HEK293 (cell line): ENCODE data around the gene CCT8L2.
"Not testable (repeated sequence)": the region's sequence is repeated elsewhere in the genome, so short reads cannot be mapped to it uniquely, and the experiment has no call there.

Source experiments
- CTCF ChIA-PET: fragments of 350-600 bp; formaldehyde crosslinking; extraction: SDS; loops from one replicate; lab custom pipeline; 2021; ENCODE audit warnings: antibody characterized with exemption; lab: Yijun Ruan, JAX
- POLR2A ChIA-PET: fragments of 300-600 bp; formaldehyde crosslinking; extraction: SDS; loops from one replicate; lab custom pipeline; 2020; ENCODE audit warnings: antibody characterized with exemption, inconsistent platforms; lab: Yijun Ruan, JAX
- H3K27ac ChIP-seq: fragments of 200-500 bp; sonication (Bioruptor generic); 2 replicates; pipeline ENCODE4 v1.5.1; 2014; ENCODE audit warnings: low read depth, low read length, control low read depth, inconsistent platforms; ENCODE audit errors: extremely low read depth
- H3K36me3 ChIP-seq, 2 experiments: fragments of 200-500 bp in 1 of 2; sonication (Bioruptor generic) in 1 of 2; 1 replicate in 1 of 2; 2 replicates in 1 of 2; pipeline ENCODE4 v1.5.1; 2014 to 2017; ENCODE audit warnings: inconsistent platforms in 2 of 2, low read length in 2 of 2; ENCODE audit not compliant: control insufficient read depth in 2 of 2, insufficient read depth in 1 of 2
- H3K4me1 ChIP-seq: fragments of 200-500 bp; sonication (Bioruptor generic); 2 replicates; pipeline ENCODE4 v1.5.1; 2014; ENCODE audit warnings: mild to moderate bottlenecking, low read length, inconsistent platforms; ENCODE audit not compliant: control insufficient read depth, insufficient read depth
- H3K4me3 ChIP-seq: 2 replicates; pipeline ENCODE4 v1.5.1; 2011; ENCODE audit warnings: low read depth, mild to moderate bottlenecking, control low read depth, low read length, moderate library complexity
- H3K9me3 ChIP-seq: fragments of 200-500 bp; sonication (Bioruptor generic); 2 replicates; pipeline ENCODE4 v1.5.1; 2014; ENCODE audit warnings: low read depth, low read length, inconsistent platforms; ENCODE audit not compliant: control insufficient read depth, insufficient read depth
- GLI2 ChIP-seq: fragments of 450-650 bp; formaldehyde crosslinking; IDR thresholded peaks from 2 replicates; pipeline ENCODE4; 2017; ENCODE audit warnings: missing biosample characterization, missing genetic modification characterization, low read depth, borderline replicate concordance
- GLIS1 ChIP-seq: fragments of 450-650 bp; formaldehyde crosslinking; IDR thresholded peaks from 2 replicates; pipeline ENCODE4 v1.5.1; 2016; ENCODE audit warnings: missing biosample characterization, missing genetic modification characterization
- GLIS2 ChIP-seq: fragments of 450-650 bp; formaldehyde crosslinking; IDR thresholded peaks from 2 replicates; pipeline ENCODE4 v1.5.1; 2016; ENCODE audit warnings: missing biosample characterization, missing genetic modification characterization
- KLF1 ChIP-seq: fragments of 450-650 bp; formaldehyde crosslinking; IDR thresholded peaks from 2 replicates; pipeline ENCODE4 v1.5.1; 2016; ENCODE audit warnings: missing biosample characterization, missing genetic modification characterization
- SCRT1 ChIP-seq: fragments of 450-650 bp; formaldehyde crosslinking; IDR thresholded peaks from 2 replicates; pipeline ENCODE4 v1.5.1; 2016; ENCODE audit warnings: missing biosample characterization, missing genetic modification characterization, borderline replicate concordance
- SP7 ChIP-seq: fragments of 450-650 bp; formaldehyde crosslinking; IDR thresholded peaks from 2 replicates; pipeline ENCODE4 v1.5.1; 2016; ENCODE audit warnings: missing biosample characterization, missing genetic modification characterization
- WT1 ChIP-seq: fragments of 450-650 bp; formaldehyde crosslinking; IDR thresholded peaks from 2 replicates; pipeline ENCODE4 v1.5.1; 2016; ENCODE audit warnings: missing biosample characterization, missing genetic modification characterization
- ZBTB17 ChIP-seq: fragments of 450-650 bp; formaldehyde crosslinking; IDR thresholded peaks from 2 replicates; pipeline ENCODE4 v1.5.1; 2016; ENCODE audit warnings: missing biosample characterization, missing genetic modification characterization
- ZNF184 ChIP-seq: fragments of 450-650 bp; IDR thresholded peaks from 2 replicates; pipeline ENCODE4 v1.5.1; 2018; ENCODE audit warnings: missing biosample characterization, mild to moderate bottlenecking, missing genetic modification characterization
- ZNF211 ChIP-seq: fragments of 450-650 bp; formaldehyde crosslinking; IDR thresholded peaks from 2 replicates; pipeline ENCODE4 v1.5.1; 2016; ENCODE audit warnings: low read depth, missing biosample characterization, missing genetic modification characterization
- ZNF274 ChIP-seq, 2 experiments: fragments of 200-500 bp in 1 of 2; fragments of 450-650 bp in 1 of 2; sonication (Bioruptor generic) in 1 of 2; formaldehyde crosslinking in 1 of 2; IDR thresholded peaks; 2 replicates each; pipeline versions ENCODE4 v1.5.1 to v1.6.1; 2014 to 2016; ENCODE audit warnings: borderline replicate concordance in 1 of 2, inconsistent platforms in 1 of 2, low read length in 1 of 2, missing biosample characterization in 1 of 2, missing genetic modification characterization in 1 of 2
- ZNF302 ChIP-seq: fragments of 450-650 bp; formaldehyde crosslinking; IDR thresholded peaks from 2 replicates; pipeline ENCODE4 v1.5.1; 2016; ENCODE audit warnings: missing biosample characterization, missing genetic modification characterization, low read depth
- ZNF423 ChIP-seq: fragments of 450-650 bp; formaldehyde crosslinking; IDR thresholded peaks from 2 replicates; pipeline ENCODE4 v1.5.1; 2016; ENCODE audit warnings: missing biosample characterization, missing genetic modification characterization
- ZNF560 ChIP-seq: fragments of 450-650 bp; formaldehyde crosslinking; IDR thresholded peaks from 2 replicates; pipeline ENCODE4 v1.5.1; 2017; ENCODE audit warnings: missing biosample characterization, missing genetic modification characterization, borderline replicate concordance
- ZNF658 ChIP-seq: fragments of 450-650 bp; formaldehyde crosslinking; IDR thresholded peaks from 2 replicates; pipeline ENCODE4; 2016; ENCODE audit warnings: missing biosample characterization, missing genetic modification characterization
- TF ChIP-seq, protein P1 (sequence below): fragments of 450-650 bp; formaldehyde crosslinking; IDR thresholded peaks from 2 replicates; pipeline ENCODE4 v1.5.1; 2016; ENCODE audit warnings: missing biosample characterization, missing genetic modification characterization
- TF ChIP-seq, protein P2 (sequence below): fragments of 450-650 bp; IDR thresholded peaks from 2 replicates; pipeline ENCODE4 v1.5.1; 2018; ENCODE audit warnings: missing biosample characterization, mild to moderate bottlenecking, missing genetic modification characterization
- TF ChIP-seq, protein P3 (sequence below): fragments of 450-650 bp; formaldehyde crosslinking; IDR thresholded peaks from 2 replicates; pipeline ENCODE4 v1.5.1; 2016; ENCODE audit warnings: missing biosample characterization, missing genetic modification characterization
- TF ChIP-seq, protein P4 (sequence below): fragments of 450-650 bp; formaldehyde crosslinking; IDR thresholded peaks from 2 replicates; pipeline ENCODE4 v1.5.1; 2016; ENCODE audit warnings: missing biosample characterization, missing genetic modification characterization
- TF ChIP-seq, protein P5 (sequence below): fragments of 450-650 bp; IDR thresholded peaks from 2 replicates; pipeline ENCODE4 v1.5.1; 2018; ENCODE audit warnings: missing biosample characterization, missing genetic modification characterization

Gene CCT8L2

DNA sequence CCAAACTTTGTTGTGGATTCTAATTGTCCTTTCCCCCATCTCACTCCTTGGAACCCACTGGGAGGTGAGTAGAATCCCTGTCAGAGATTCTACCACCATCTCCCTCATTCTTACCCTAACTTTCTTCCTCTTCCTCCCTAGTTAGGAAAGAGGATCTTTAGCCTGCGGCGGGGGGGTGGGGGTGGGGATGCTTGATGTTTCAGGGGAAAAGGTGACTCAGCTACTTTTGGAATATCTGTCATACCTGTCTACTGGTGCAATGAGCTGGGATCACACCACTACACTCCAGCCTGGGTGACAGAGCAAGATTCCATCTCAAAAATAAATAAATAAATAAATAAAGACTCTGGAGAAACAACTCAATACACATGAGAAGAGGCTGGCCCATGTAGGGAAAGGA lies 6.4 kb downstream of the CCT8L2 start (continued):
- TF ChIP-seq, protein P1, sequence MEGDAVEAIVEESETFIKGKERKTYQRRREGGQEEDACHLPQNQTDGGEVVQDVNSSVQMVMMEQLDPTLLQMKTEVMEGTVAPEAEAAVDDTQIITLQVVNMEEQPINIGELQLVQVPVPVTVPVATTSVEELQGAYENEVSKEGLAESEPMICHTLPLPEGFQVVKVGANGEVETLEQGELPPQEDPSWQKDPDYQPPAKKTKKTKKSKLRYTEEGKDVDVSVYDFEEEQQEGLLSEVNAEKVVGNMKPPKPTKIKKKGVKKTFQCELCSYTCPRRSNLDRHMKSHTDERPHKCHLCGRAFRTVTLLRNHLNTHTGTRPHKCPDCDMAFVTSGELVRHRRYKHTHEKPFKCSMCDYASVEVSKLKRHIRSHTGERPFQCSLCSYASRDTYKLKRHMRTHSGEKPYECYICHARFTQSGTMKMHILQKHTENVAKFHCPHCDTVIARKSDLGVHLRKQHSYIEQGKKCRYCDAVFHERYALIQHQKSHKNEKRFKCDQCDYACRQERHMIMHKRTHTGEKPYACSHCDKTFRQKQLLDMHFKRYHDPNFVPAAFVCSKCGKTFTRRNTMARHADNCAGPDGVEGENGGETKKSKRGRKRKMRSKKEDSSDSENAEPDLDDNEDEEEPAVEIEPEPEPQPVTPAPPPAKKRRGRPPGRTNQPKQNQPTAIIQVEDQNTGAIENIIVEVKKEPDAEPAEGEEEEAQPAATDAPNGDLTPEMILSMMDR (tag by site-specific recombination), result no peak
- TF ChIP-seq SCRT1 (tag by site-specific recombination) (no peak), ZNF211 (tag by site-specific recombination) (no peak), ZNF274 (IDR thresholded peaks at IDR 0.05; ENCODE audit: low read length) (no peak), ZNF274 (tag by site-specific recombination; IDR thresholded peaks at IDR 0.05; ENCODE audit: borderline replicate concordance) (no peak), ZBTB17 (tag by site-specific recombination) (no peak), GLIS2 (tag by site-specific recombination) (no peak), ZNF184 (tag by site-specific recombination) (no peak)
- TF ChIP-seq, protein P2, sequence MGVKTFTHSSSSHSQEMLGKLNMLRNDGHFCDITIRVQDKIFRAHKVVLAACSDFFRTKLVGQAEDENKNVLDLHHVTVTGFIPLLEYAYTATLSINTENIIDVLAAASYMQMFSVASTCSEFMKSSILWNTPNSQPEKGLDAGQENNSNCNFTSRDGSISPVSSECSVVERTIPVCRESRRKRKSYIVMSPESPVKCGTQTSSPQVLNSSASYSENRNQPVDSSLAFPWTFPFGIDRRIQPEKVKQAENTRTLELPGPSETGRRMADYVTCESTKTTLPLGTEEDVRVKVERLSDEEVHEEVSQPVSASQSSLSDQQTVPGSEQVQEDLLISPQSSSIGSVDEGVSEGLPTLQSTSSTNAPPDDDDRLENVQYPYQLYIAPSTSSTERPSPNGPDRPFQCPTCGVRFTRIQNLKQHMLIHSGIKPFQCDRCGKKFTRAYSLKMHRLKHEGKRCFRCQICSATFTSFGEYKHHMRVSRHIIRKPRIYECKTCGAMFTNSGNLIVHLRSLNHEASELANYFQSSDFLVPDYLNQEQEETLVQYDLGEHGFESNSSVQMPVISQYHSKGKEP (tag by site-specific recombination), result no peak
- TF ChIP-seq, protein P3, sequence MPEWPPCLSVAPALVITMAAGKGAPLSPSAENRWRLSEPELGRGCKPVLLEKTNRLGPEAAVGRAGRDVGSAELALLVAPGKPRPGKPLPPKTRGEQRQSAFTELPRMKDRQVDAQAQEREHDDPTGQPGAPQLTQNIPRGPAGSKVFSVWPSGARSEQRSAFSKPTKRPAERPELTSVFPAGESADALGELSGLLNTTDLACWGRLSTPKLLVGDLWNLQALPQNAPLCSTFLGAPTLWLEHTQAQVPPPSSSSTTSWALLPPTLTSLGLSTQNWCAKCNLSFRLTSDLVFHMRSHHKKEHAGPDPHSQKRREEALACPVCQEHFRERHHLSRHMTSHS (tag by site-specific recombination), result no peak
- TF ChIP-seq, protein P4, sequence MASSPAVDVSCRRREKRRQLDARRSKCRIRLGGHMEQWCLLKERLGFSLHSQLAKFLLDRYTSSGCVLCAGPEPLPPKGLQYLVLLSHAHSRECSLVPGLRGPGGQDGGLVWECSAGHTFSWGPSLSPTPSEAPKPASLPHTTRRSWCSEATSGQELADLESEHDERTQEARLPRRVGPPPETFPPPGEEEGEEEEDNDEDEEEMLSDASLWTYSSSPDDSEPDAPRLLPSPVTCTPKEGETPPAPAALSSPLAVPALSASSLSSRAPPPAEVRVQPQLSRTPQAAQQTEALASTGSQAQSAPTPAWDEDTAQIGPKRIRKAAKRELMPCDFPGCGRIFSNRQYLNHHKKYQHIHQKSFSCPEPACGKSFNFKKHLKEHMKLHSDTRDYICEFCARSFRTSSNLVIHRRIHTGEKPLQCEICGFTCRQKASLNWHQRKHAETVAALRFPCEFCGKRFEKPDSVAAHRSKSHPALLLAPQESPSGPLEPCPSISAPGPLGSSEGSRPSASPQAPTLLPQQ (tag by site-specific recombination), result no peak

DNA sequence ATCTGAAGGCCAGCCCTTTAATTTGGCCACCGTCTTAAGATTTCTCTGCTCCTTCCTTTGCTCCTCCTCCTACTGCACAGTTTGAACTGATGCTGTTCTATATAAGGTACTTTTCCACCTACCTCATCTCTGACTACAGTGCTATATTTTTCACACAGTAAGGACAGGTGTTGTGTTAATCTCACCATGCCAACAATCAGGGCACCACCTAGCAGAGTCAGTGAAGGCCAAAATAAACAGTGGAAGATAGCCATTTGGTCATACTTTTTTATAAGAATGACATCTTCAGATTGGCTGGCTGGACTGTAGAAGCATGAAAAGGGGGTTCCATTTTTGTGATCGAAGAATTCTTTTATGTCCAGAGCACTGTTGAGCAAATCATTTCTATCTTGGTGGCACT lies 11.7 kb downstream of the CCT8L2 start:
- H3K27ac ChIP-seq, CTCF ChIA-PET, H3K36me3 ChIP-seq, POLR2A ChIA-PET, H3K4me1 ChIP-seq, H3K4me3 ChIP-seq, H3K9me3 ChIP-seq: not testable (repeated sequence)

DNA sequence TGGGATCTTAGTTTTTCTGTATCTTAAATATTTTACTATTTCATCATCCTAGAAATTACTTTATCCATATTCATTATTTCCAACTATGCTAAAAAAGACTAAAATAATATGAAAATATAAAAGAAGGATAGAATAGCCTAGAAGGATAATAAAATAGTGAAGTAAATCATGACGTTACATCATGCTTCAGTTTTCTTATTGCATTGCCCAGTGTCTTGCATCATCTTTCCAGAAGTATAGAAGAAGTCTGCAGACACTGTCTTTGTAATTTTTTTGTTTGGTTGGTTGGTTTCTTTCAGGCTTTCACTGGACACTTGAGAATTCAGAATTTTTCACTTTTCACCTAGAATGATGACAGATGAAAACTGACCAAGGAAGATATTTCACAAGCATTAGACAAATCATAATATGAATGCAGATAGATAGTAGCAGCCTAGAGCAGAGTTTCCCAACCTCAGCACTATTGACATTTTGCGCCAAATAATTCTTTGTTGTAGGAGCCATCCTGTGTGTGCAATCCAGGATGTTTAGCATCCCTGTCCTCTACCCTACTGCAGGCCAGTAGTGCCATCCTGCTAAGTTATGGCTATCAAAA lies 23.3 kb downstream of the CCT8L2 start:
- CTCF ChIA-PET, H3K27ac ChIP-seq, H3K4me3 ChIP-seq, H3K9me3 ChIP-seq, H3K36me3 ChIP-seq, POLR2A ChIA-PET, H3K4me1 ChIP-seq: not testable (repeated sequence)

DNA sequence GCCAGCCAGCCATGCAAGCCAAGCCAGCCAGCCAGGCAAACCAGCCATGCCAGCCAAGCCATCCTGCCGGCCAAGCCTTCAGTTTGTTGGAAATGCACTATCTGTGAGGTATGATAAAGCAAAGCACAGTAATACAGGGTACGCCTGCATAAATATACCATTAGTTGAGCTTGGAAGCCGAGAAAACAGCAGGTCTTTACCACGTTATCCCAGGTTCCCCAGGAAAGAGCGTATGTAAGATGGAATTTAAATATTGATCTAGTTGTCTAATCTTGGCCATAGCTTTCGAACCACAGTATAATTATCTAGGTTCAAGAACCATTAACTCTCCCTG lies 24.2 kb downstream of the CCT8L2 start:
- Histone ChIP-seq H3K9me3 (no peaks in the 10 kb centered on the region), H3K4me1 (no peaks in the 10 kb centered on the region), H3K4me3 (no peak overlapping the region), H3K27ac (no peak overlapping the region), H3K36me3 (no peaks in the 10 kb centered on the region)
- TF ChIP-seq GLI2 (tag by site-specific recombination) (no peak), ZNF658 (tag by site-specific recombination) (no peak), GLIS1 (tag by site-specific recombination) (no peak), ZNF302 (no peak), ZNF274 (IDR thresholded peaks at IDR 0.05; ENCODE audit: low read length) (no peak), ZNF274 (tag by site-specific recombination; IDR thresholded peaks at IDR 0.05; ENCODE audit: borderline replicate concordance) (no peak), SCRT1 (tag by site-specific recombination) (no peak), SP7 (tag by site-specific recombination) (no peak), KLF1 (tag by site-specific recombination) (no peak), WT1 (tag by site-specific recombination) (no peak), ZNF423 (tag by site-specific recombination) (no peak), ZNF560 (tag by site-specific recombination) (no peak)
- TF ChIP-seq, protein P5, sequence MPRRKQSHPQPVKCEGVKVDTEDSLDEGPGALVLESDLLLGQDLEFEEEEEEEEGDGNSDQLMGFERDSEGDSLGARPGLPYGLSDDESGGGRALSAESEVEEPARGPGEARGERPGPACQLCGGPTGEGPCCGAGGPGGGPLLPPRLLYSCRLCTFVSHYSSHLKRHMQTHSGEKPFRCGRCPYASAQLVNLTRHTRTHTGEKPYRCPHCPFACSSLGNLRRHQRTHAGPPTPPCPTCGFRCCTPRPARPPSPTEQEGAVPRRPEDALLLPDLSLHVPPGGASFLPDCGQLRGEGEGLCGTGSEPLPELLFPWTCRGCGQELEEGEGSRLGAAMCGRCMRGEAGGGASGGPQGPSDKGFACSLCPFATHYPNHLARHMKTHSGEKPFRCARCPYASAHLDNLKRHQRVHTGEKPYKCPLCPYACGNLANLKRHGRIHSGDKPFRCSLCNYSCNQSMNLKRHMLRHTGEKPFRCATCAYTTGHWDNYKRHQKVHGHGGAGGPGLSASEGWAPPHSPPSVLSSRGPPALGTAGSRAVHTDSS (tag by site-specific recombination), result no peak
- CTCF ChIA-PET, result no interaction called here
- POLR2A ChIA-PET, result no interaction called here
